A549 (cell line): ENCODE results near the gene INSL3. TPM values are rescaled to one million over a fixed set of nuclear protein-coding genes. Genes with fewer than 3 reads are reported as not detected.
A peak's percentile ranks its signal among the peaks of the same experiment; 100 is the strongest.

Experiments used
- ATAC-seq, 2 experiments: fragments of 200-7000 bp in 1 of 2; fragments of >200 bp in 1 of 2; cut with Nextera tagmentation in 1 of 2; cut with Tn5 transposase in 1 of 2; 3 replicates each; pipeline versions ENCODE4 v1.8.0 to v1.9.1; 2018 to 2020; ENCODE audit warnings: mild to moderate bottlenecking in 1 of 2, moderate library complexity in 1 of 2
- CTCF ChIA-PET: fragments of 300-600 bp; sonication (Branson Sonifier 250); formaldehyde crosslinking; extraction: SDS; loops from one replicate; lab custom pipeline; 2021; ENCODE audit warnings: antibody characterized with exemption, inconsistent platforms; lab: Yijun Ruan, JAX
- POLR2A ChIA-PET: fragments of 350-600 bp; formaldehyde crosslinking; extraction: SDS; loops from one replicate; lab custom pipeline; 2021; ENCODE audit warnings: antibody characterized with exemption, inconsistent platforms; lab: Yijun Ruan, JAX
- DNase-seq, 2 experiments: peaks; one replicate each; pipeline versions ENCODE4 v3.0.0 to v3.0.0-alpha.2; 2011 to 2016; ENCODE audit warnings: low read depth in 1 of 2, low spot score in 1 of 2
- FAIRE-seq: peaks from 2 replicates; lab custom pipeline; 2011; peaks lifted over from hg19 to GRCh38; lab: Jason Lieb, UNC
- H3K27ac ChIP-seq, 2 experiments: fragments of >200 bp; sonication (Bioruptor Twin); formaldehyde crosslinking; 3 replicates each; pipeline ENCODE4 v1.5.1; 2016 to 2017
- H3K4me1 ChIP-seq: fragments of >200 bp; sonication (Bioruptor Twin); formaldehyde crosslinking; 3 replicates; pipeline ENCODE4 v1.6.1; 2016
- H3K4me2 ChIP-seq: fragments of >200 bp; sonication (Bioruptor Twin); formaldehyde crosslinking; 3 replicates; pipeline ENCODE4 v1.6.1; 2016
- H3K4me3 ChIP-seq: fragments of >200 bp; sonication (Bioruptor Twin); formaldehyde crosslinking; 3 replicates; pipeline ENCODE4 v1.5.1; 2016
- H3K9me3 ChIP-seq: fragments of >200 bp; sonication (Bioruptor Twin); formaldehyde crosslinking; 3 replicates; pipeline ENCODE4 v1.6.1; 2016
- BCL3 ChIP-seq: fragments of >200 bp; sonication (Bioruptor Twin); formaldehyde crosslinking; IDR thresholded peaks from 3 replicates; pipeline ENCODE4 v1.6.1; 2016
- BHLHE40 ChIP-seq: IDR thresholded peaks from 2 replicates; pipeline ENCODE4 v1.6.1; 2012; ENCODE audit warnings: low read depth, low read length, inconsistent platforms
- CBX8 ChIP-seq: fragments of 200-600 bp; sonication (generic); IDR thresholded peaks from 2 replicates; pipeline ENCODE4 v1.6.1; 2016
- CHD2 ChIP-seq: fragments of 150-350 bp; IDR thresholded peaks from 2 replicates; pipeline ENCODE4 v1.6.1; 2014; ENCODE audit warnings: low read length; ENCODE audit not compliant: partially characterized antibody
- CHD4 ChIP-seq: fragments of 200-600 bp; sonication (generic); IDR thresholded peaks from 2 replicates; pipeline ENCODE4 v1.6.1; 2016; ENCODE audit warnings: antibody characterized with exemption, mild to moderate bottlenecking, borderline replicate concordance
- CTCF ChIP-seq: fragments of >200 bp; sonication (Bioruptor Twin); formaldehyde crosslinking; IDR thresholded peaks from 3 replicates; pipeline ENCODE4 v1.5.1; 2016
- EHF ChIP-seq: fragments of 250-450 bp; sonication (Bioruptor Pico); IDR thresholded peaks from 2 replicates; pipeline ENCODE4 v1.5.0; 2020; ENCODE audit warnings: mild to moderate bottlenecking
- EP300 ChIP-seq, 2 experiments: fragments of >200 bp; sonication (Bioruptor Twin); formaldehyde crosslinking; IDR thresholded peaks; 2 replicates in 1 of 2; 3 replicates in 1 of 2; pipeline ENCODE4 v1.6.1; 2016 to 2017
- ESRRA ChIP-seq: fragments of 150-350 bp; IDR thresholded peaks from 2 replicates; pipeline ENCODE4 v1.6.1; 2014; ENCODE audit warnings: mild to moderate bottlenecking, low read length, borderline replicate concordance
- FOSL2 ChIP-seq, 2 experiments: fragments of 450-650 bp in 1 of 2; fragments of >200 bp in 1 of 2; sonication (Bioruptor Twin) in 1 of 2; formaldehyde crosslinking; IDR thresholded peaks; 2 replicates each; pipeline versions ENCODE4 v1.5.0 to v1.6.1; 2016 to 2020; ENCODE audit warnings: mild to moderate bottlenecking in 1 of 2, moderate library complexity in 1 of 2
- FOXS1 ChIP-seq: fragments of 250-450 bp; sonication (Bioruptor Pico); IDR thresholded peaks from 2 replicates; pipeline ENCODE4 v1.5.0; 2020; ENCODE audit warnings: mild to moderate bottlenecking, moderate library complexity
- GATA3 ChIP-seq: IDR thresholded peaks from 2 replicates; pipeline ENCODE4 v1.6.1; 2012; ENCODE audit warnings: borderline replicate concordance
- HDAC2 ChIP-seq: fragments of 200-600 bp; sonication (generic); IDR thresholded peaks from 2 replicates; pipeline ENCODE4 v1.6.1; 2016
- HOXB13 ChIP-seq: fragments of 250-450 bp; sonication (Bioruptor Pico); IDR thresholded peaks from 2 replicates; pipeline ENCODE4 v1.5.0; 2020; ENCODE audit warnings: low read depth, mild to moderate bottlenecking, moderate library complexity
- HOXB5 ChIP-seq: fragments of 250-450 bp; sonication (Bioruptor Pico); IDR thresholded peaks from 2 replicates; pipeline ENCODE4 v1.5.0; 2020; ENCODE audit warnings: mild to moderate bottlenecking, moderate library complexity
- JUN ChIP-seq, 2 experiments: fragments of >200 bp; sonication (Bioruptor Twin); formaldehyde crosslinking; IDR thresholded peaks; 2 replicates in 1 of 2; 3 replicates in 1 of 2; pipeline ENCODE4 v1.6.1; 2016 to 2017
- KDM1A ChIP-seq: fragments of 200-600 bp; sonication (generic); IDR thresholded peaks from 2 replicates; pipeline ENCODE4 v1.6.1; 2016; ENCODE audit warnings: low read depth, mild to moderate bottlenecking
- MAFK ChIP-seq: fragments of 450-650 bp; IDR thresholded peaks from 2 replicates; pipeline ENCODE4 v1.6.1; 2014; ENCODE audit not compliant: partially characterized antibody
- MYC ChIP-seq: IDR thresholded peaks from 2 replicates; pipeline ENCODE4 v1.6.1; 2012; ENCODE audit warnings: mild to moderate bottlenecking, inconsistent platforms, low read length, improper control_type of control experiment, borderline replicate concordance
- NPAS2 ChIP-seq: fragments of 250-450 bp; sonication (Bioruptor Pico); IDR thresholded peaks from 2 replicates; pipeline ENCODE4 v1.8.0; 2022; ENCODE audit warnings: mild to moderate bottlenecking, moderate library complexity, borderline replicate concordance
- PBX3 ChIP-seq: IDR thresholded peaks from 2 replicates; pipeline ENCODE4 v1.6.1; 2012
- POLR2A ChIP-seq: IDR thresholded peaks from 2 replicates; pipeline ENCODE4 v1.6.1; 2012; ENCODE audit warnings: mild to moderate bottlenecking, low read length
- POLR2AphosphoS2 ChIP-seq: conservative IDR thresholded peaks from 2 replicates; pipeline ENCODE4 v1.6.1; 2012; ENCODE audit warnings: low read length, improper control_type of control experiment, inconsistent platforms
- RFX5 ChIP-seq: fragments of 450-650 bp; IDR thresholded peaks from 2 replicates; pipeline ENCODE4 v1.7.1; 2014; ENCODE audit warnings: antibody characterized with exemption, mild to moderate bottlenecking, moderate library complexity
- TFCP2L1 ChIP-seq: fragments of 250-450 bp; sonication (Bioruptor Pico); IDR thresholded peaks from 2 replicates; pipeline ENCODE4 v1.5.0; 2021; ENCODE audit warnings: mild to moderate bottlenecking
- TP53 ChIP-seq: fragments of 250-450 bp; sonication (Bioruptor Pico); IDR thresholded peaks from 2 replicates; pipeline ENCODE4 v1.5.0; 2021; ENCODE audit warnings: mild to moderate bottlenecking, moderate library complexity
- ZC3H11A ChIP-seq: fragments of 450-650 bp; IDR thresholded peaks from 2 replicates; pipeline ENCODE4 v1.6.1; 2014; ENCODE audit warnings: antibody characterized with exemption, mild to moderate bottlenecking
- ZFP36 ChIP-seq: fragments of 450-650 bp; IDR thresholded peaks from 2 replicates; pipeline ENCODE4 v1.6.1; 2014; ENCODE audit warnings: borderline replicate concordance; ENCODE audit not compliant: partially characterized antibody
- WGBS: methylation state at CpG from one replicate; pipeline ENCODE4 v1.1.6; 2017; ENCODE audit errors: missing lambda C conversion rate; 5-methylcytosine and 5-hydroxymethylcytosine counted together
- polyA plus RNA-seq, 4 experiments: library from polyadenylated mRNA; depleted of rRNA in 3 of 4; stranded (reverse); fragments of >200 nt; fragmentation: RNase III in 1 of 4; extraction: RNeasy Plus Mini Kit Qiagen cat#74134 plus additional on column Dnase treatment in 1 of 4; gene quantifications; 2 replicates in 3 of 4; 3 replicates in 1 of 4; pipeline ENCODE4 v1.2.3, GENCODE V29; 2011 to 2017
- TF ChIP-seq, protein P1 (sequence below): fragments of >200 bp; sonication (Bioruptor Twin); formaldehyde crosslinking; IDR thresholded peaks from 2 replicates; pipeline ENCODE4 v1.6.1; 2016

The INSL3 gene
- polyA plus RNA-seq, 2 of the 4 experiments (the other 2 are of a cell fraction): 0.25 to 0.27 TPM

DNA sequence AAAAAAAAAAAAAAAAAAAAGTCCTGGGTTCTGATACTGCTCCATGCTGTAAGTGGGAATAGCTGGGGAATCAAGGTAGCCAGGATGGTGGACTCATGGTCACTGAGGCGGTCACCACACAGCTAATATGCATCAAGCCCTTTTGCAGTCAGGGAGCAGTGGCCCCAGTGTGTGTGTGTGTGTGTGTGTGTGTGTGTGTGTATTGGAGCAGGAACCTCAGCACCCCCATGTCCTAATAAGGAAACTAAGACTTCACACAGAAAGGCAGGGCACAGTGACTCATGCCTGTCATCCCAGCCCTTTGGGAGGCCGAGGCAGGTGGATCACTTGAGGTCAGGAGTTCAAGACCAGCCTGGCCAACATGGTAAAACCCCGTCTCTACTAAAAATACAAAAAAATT lies 14.4 kb downstream of the INSL3 start:
- DNase-seq (peak in 1 of 2 experiments; percentile 38), FAIRE-seq (no peak), ATAC-seq (no peak)
- WGBS: 58% methylated on average over 3 of the region's 3 CpGs
- Histone ChIP-seq H3K27ac (no peak overlapping the region), H3K4me1 (no peaks in the 10 kb centered on the region), H3K9me3 (no peaks in the 10 kb centered on the region), H3K4me3 (no peak overlapping the region), H3K4me2 (no peak overlapping the region)
- ChIA-PET CTCF (interaction anchor here (0.6 kb wide), 1 partner anchor 699 kb away, joined by 3 read pairs; no protein-coding TSS in a partner anchor), POLR2A (interaction anchor here (0.6 kb wide), 1 partner anchor 34 kb away, joined by 3 read pairs; no protein-coding TSS in a partner anchor)
- TF ChIP-seq KDM1A: no peak
- TF ChIP-seq BHLHE40: no peak
- TF ChIP-seq HOXB13: no peak
- no peak for TF ChIP-seq TP53 (CRISPR knock-in tag)
- no peak for TF ChIP-seq EP300 (IDR thresholded peaks at IDR 0.05)
- TF ChIP-seq POLR2AphosphoS2: no peak
- no peak for TF ChIP-seq CBX8
- TF ChIP-seq MAFK: no peak
- no peak for TF ChIP-seq EHF (CRISPR knock-in tag)
- TF ChIP-seq ZC3H11A: no peak
- no peak for TF ChIP-seq ESRRA
- no peak for TF ChIP-seq TFCP2L1
- no peak for TF ChIP-seq NPAS2
- TF ChIP-seq BCL3: no peak
- TF ChIP-seq HDAC2: no peak
- no peak for TF ChIP-seq FOSL2 (IDR thresholded peaks at IDR 0.05)
- no peak for TF ChIP-seq FOSL2 (CRISPR knock-in tag; IDR thresholded peaks at IDR 0.05)
- no peak for TF ChIP-seq PBX3

DNA sequence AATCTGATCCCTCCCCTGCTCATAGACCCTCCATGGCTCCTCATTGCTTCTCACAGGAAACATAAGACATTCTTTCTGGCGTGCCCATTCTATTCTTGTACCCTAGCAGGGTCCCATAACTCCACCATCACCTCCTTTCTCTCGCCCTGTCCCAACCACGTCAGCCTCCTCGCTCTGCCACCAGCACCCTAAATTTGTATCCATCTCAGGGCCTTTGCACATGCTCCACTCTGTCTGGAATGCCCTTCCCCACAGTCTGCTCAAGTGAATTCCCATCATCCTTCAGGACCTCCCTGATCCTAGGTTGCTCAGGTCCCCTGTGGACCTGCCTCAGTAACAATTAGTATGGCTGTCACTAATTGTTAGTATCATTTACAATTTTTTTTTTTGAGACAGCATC lies 15.9 kb downstream of the INSL3 start:
- Histone ChIP-seq H3K9me3 (no peaks in the 10 kb centered on the region), H3K4me1 (no peaks in the 10 kb centered on the region), H3K4me2 (no peak overlapping the region), H3K27ac (no peak overlapping the region), H3K4me3 (no peak overlapping the region)
- ATAC-seq (no peak), FAIRE-seq (no peak), DNase-seq (no peak)
- WGBS: 95% methylated on average over 4 of the region's 4 CpGs
- ChIA-PET CTCF (interaction anchor here (0.6 to 1.9 kb wide), 2 partner anchors 11 to 347 kb away, joined by 3 to 8 read pairs; partner anchors contain the start of gene B3GNT3), POLR2A (no interaction called here)
- TF ChIP-seq FOXS1 (CRISPR knock-in tag): no peak

- Histone ChIP-seq H3K4me1 (peaks cover 1% of the 10 kb centered on the region), H3K9me3 (no peaks in the 10 kb centered on the region), H3K27ac (no peak overlapping the region), H3K4me2 (no peak overlapping the region), H3K4me3 (no peak overlapping the region)
- no peak for DNase-seq
- FAIRE-seq: no peak
- ChIA-PET POLR2A (interaction anchor here (0.6 kb wide), 1 partner anchor 50 kb away, joined by 3 read pairs; no protein-coding TSS in a partner anchor), CTCF (interaction anchor here (0.6 kb wide), 1 partner anchor 24 kb away, joined by 3 read pairs; no protein-coding TSS in a partner anchor)
- WGBS: 76% methylated on average over 14 of the region's 14 CpGs
- no peak for ATAC-seq
- TF ChIP-seq ZFP36: no peak
- TF ChIP-seq BHLHE40: no peak
- TF ChIP-seq CHD2: no peak
- no peak for TF ChIP-seq RFX5
- TF ChIP-seq JUN (IDR thresholded peaks at IDR 0.05): no peak
- TF ChIP-seq TP53 (CRISPR knock-in tag): no peak
- no peak for TF ChIP-seq BCL3
- TF ChIP-seq, protein P1, sequence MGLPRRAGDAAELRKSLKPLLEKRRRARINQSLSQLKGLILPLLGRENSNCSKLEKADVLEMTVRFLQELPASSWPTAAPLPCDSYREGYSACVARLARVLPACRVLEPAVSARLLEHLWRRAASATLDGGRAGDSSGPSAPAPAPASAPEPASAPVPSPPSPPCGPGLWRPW: no peak
- TF ChIP-seq HDAC2: no peak
- no peak for TF ChIP-seq MYC
- no peak for TF ChIP-seq HOXB5 (CRISPR knock-in tag)
- no peak for TF ChIP-seq CTCF
- TF ChIP-seq CHD4: no peak
- TF ChIP-seq POLR2A: no peak
- TF ChIP-seq GATA3: no peak
Observed at GRCh38 chr19:17803264-17803896, 17.9 kb downstream of the INSL3 start.
